ENCODE measurements around the gene KLHL29. TPM values are rescaled to one million over a fixed set of nuclear protein-coding genes. Genes with fewer than 3 reads are reported as not detected.

The KLHL29 gene
- total RNA-seq, 1 experiment from 2014 or later: 12.2 TPM

DNA sequence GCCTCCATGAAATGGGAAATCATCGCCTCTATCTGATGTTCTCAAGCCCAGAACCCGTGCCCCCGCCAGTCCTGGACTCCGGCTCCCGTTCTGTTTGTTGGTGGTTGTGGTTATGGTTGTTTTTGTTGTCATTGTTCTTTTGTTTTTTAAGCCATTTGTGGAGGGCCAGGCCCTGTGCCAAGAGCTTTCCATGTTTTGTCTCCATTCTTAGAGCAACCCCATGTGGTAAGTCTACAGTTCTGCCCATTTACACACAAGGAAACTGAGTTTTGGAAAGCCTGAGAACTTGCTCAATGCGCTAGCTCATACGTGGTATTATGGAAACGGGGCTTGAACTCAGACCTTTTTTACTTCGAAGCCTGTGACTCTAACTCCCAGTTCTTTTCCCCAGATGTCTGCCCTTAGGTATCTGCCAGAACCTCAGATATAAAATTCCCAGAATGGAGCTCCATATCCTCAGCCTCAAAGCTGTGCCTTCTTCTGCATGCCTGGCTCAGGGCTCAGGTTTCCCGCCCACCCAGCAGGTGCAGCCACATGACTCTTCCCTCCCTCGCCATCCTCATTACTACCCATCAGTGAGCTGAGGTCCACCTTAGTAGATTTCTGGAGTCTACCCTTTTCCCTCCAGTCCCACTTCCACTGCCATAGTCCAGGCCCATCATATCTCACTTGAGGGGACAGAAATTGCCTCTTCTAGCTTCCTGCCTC, 194.1 kb downstream of the KLHL29 start:
- Histone ChIP-seq H3K27me3 (replicated peaks; ENCODE audit: insufficient read depth, low read depth, low read length, poor library complexity) (no peaks in the 10 kb centered on the region), H3K27ac (ENCODE audit: low read depth, low read length, poor library complexity, severe bottlenecking) (no peak overlapping the region), H3K4me3 (ENCODE audit: low read depth, low read length, poor library complexity, severe bottlenecking) (no peak overlapping the region), H3K36me3 (ENCODE audit: insufficient read depth, low read length, poor library complexity, severe bottlenecking) (no peaks in the 10 kb centered on the region), H3K4me1 (ENCODE audit: insufficient read depth, low read length, poor library complexity, severe bottlenecking) (peaks cover 2% of the 10 kb centered on the region), H3K9me3 (ENCODE audit: low read depth, low read length, poor library complexity, severe bottlenecking) (no peaks in the 10 kb centered on the region)
- no peak for DNase-seq (ENCODE audit: low spot score)
- BruUV-seq (replicated peaks): no TSS peak
- intact Hi-C loops (cut with micrococcal nuclease; ENCODE audit: unreplicated experiment): no loop called here
- CTCF ChIA-PET: no interaction called here
- TF ChIP-seq, protein P1, sequence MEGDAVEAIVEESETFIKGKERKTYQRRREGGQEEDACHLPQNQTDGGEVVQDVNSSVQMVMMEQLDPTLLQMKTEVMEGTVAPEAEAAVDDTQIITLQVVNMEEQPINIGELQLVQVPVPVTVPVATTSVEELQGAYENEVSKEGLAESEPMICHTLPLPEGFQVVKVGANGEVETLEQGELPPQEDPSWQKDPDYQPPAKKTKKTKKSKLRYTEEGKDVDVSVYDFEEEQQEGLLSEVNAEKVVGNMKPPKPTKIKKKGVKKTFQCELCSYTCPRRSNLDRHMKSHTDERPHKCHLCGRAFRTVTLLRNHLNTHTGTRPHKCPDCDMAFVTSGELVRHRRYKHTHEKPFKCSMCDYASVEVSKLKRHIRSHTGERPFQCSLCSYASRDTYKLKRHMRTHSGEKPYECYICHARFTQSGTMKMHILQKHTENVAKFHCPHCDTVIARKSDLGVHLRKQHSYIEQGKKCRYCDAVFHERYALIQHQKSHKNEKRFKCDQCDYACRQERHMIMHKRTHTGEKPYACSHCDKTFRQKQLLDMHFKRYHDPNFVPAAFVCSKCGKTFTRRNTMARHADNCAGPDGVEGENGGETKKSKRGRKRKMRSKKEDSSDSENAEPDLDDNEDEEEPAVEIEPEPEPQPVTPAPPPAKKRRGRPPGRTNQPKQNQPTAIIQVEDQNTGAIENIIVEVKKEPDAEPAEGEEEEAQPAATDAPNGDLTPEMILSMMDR (conservative IDR thresholded peaks at IDR 0.05; ENCODE audit: low read depth, low read length): no peak
- TF ChIP-seq EZH2 (IDR thresholded peaks at IDR 0.05; ENCODE audit: borderline replicate concordance, low read depth, low read length, poor library complexity, severe bottlenecking): no peak
- POLR2A ChIA-PET (ENCODE audit: low non-redundant PET): no interaction called here

DNA sequence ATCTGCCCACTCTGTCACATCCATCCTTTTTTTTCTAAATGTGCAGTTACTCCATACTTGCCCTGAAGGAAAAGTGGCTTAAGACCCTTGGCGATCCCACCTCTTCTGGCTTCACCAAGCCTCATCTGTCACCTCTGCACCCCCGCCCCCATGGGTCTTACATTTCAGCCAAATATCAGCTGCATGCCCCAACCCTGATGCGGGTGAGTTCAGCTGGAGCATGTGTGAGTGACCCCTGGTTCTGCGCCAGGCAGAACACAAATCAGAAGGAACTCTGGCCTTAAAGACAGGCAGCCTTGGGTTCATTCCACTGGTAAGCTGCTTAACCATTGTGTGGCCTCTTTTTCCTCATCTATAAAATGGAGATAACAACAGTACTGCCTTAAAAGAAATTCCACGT, 194.7 kb downstream of the KLHL29 start:
- intact Hi-C loops (cut with micrococcal nuclease; ENCODE audit: unreplicated experiment): no loop called here
- Histone ChIP-seq H3K27me3 (replicated peaks; ENCODE audit: insufficient read depth, low read depth, low read length, poor library complexity) (no peaks in the 10 kb centered on the region), H3K9me3 (ENCODE audit: low read depth, low read length, poor library complexity, severe bottlenecking) (no peaks in the 10 kb centered on the region), H3K4me1 (ENCODE audit: insufficient read depth, low read length, poor library complexity, severe bottlenecking) (peaks cover 7% of the 10 kb centered on the region), H3K27ac (ENCODE audit: low read depth, low read length, poor library complexity, severe bottlenecking) (no peak overlapping the region), H3K4me3 (ENCODE audit: low read depth, low read length, poor library complexity, severe bottlenecking) (no peak overlapping the region), H3K36me3 (ENCODE audit: insufficient read depth, low read length, poor library complexity, severe bottlenecking) (no peaks in the 10 kb centered on the region)
- no peak for TF ChIP-seq EZH2 (IDR thresholded peaks at IDR 0.05; ENCODE audit: borderline replicate concordance, low read depth, low read length, poor library complexity, severe bottlenecking)
- TF ChIP-seq, protein P1 (conservative IDR thresholded peaks at IDR 0.05; ENCODE audit: low read depth, low read length): no peak
- DNase-seq (ENCODE audit: low spot score): no peak
- BruUV-seq (replicated peaks): no TSS peak
- ChIA-PET CTCF (no interaction called here), POLR2A (ENCODE audit: low non-redundant PET) (no interaction called here)

DNA sequence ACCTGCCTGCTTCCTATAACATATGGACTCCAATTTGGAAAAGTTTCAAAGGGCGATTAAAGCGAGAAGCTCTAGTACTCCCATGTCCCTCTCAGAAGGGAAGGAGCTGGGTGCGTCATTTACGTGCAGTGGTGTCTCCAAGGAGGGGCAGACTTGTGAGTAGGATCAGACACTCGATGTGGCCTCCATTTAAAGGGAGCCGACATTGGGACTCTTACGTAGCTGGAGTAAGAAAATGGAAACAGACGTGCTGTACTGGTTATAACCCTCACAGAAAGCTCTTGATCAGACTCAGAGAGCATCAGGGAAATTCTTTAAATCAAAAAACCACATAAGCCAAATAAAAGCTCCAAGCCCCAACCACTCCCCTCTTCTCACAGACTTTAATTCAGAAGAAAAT, 198.5 kb downstream of the KLHL29 start:
- Histone ChIP-seq H3K27ac (ENCODE audit: low read depth, low read length, poor library complexity, severe bottlenecking) (no peak overlapping the region), H3K36me3 (ENCODE audit: insufficient read depth, low read length, poor library complexity, severe bottlenecking) (no peaks in the 10 kb centered on the region), H3K4me3 (ENCODE audit: low read depth, low read length, poor library complexity, severe bottlenecking) (no peak overlapping the region), H3K4me1 (ENCODE audit: insufficient read depth, low read length, poor library complexity, severe bottlenecking) (peaks cover 38% of the 10 kb centered on the region), H3K27me3 (replicated peaks; ENCODE audit: insufficient read depth, low read depth, low read length, poor library complexity) (no peaks in the 10 kb centered on the region), H3K9me3 (ENCODE audit: low read depth, low read length, poor library complexity, severe bottlenecking) (no peaks in the 10 kb centered on the region)
- TF ChIP-seq, protein P1 (conservative IDR thresholded peaks at IDR 0.05; ENCODE audit: low read depth, low read length): no peak
- TF ChIP-seq EZH2 (IDR thresholded peaks at IDR 0.05; ENCODE audit: borderline replicate concordance, low read depth, low read length, poor library complexity, severe bottlenecking): no peak
- POLR2A ChIA-PET (ENCODE audit: low non-redundant PET): no interaction called here
- no peak for DNase-seq (ENCODE audit: low spot score)
- CTCF ChIA-PET: no interaction called here
- BruUV-seq (replicated peaks): no TSS peak
- intact Hi-C loops (cut with micrococcal nuclease; ENCODE audit: unreplicated experiment): no loop called here
